Neural cell (in vitro differentiated cells): Measurements from ENCODE around the gene CAND1. TPM values are rescaled to one million over a fixed set of nuclear protein-coding genes. Genes with fewer than 3 reads are reported as not detected.

Experiments used
- H2AFZ ChIP-seq: fragments of 200-600, 300-800 bp; sonication (generic), shearing (Covaris generic); 2 replicates; pipeline ENCODE4 v1.6.0; 2014; ENCODE audit warnings: low read depth, mild to moderate bottlenecking, antibody characterized with exemption, low read length, moderate library complexity
- H3F3A ChIP-seq: fragments of 200-600 bp; shearing (Covaris generic); 2 replicates; pipeline ENCODE4 v1.6.1; 2016; ENCODE audit warnings: mild to moderate bottlenecking, moderate library complexity, mixed read lengths, antibody characterized with exemption, low read length; ENCODE audit not compliant: insufficient read depth, poor library complexity, severe bottlenecking
- H3K27ac ChIP-seq: fragments of 200-600, 300-800 bp; sonication (generic), shearing (Covaris generic); 2 replicates; pipeline ENCODE4 v1.5.1; 2014; ENCODE audit warnings: mild to moderate bottlenecking, low read length, moderate library complexity
- H3K27me3 ChIP-seq: fragments of 300-800, 200-600 bp; sonication (generic), shearing (Covaris generic); 2 replicates; pipeline ENCODE4 v1.6.0; 2014; ENCODE audit warnings: mild to moderate bottlenecking, low read depth, low read length, moderate library complexity; ENCODE audit not compliant: insufficient read depth
- H3K36me3 ChIP-seq: fragments of 300-800, 200-600 bp; sonication (generic), shearing (Covaris generic); 2 replicates; pipeline ENCODE4 v1.5.1; 2014; ENCODE audit warnings: mild to moderate bottlenecking, antibody characterized with exemption, low read length, moderate library complexity; ENCODE audit not compliant: insufficient read depth
- H3K4me2 ChIP-seq: fragments of 300-800, 200-600 bp; sonication (generic), shearing (Covaris generic); 2 replicates; pipeline ENCODE4 v1.6.0; 2014; ENCODE audit warnings: mild to moderate bottlenecking, low read length
- H3K4me3 ChIP-seq: fragments of 300-800, 200-600 bp; sonication (generic), shearing (Covaris generic); 2 replicates; pipeline ENCODE4 v1.5.1; 2014; ENCODE audit warnings: mild to moderate bottlenecking, low read length, moderate library complexity
- H3K79me2 ChIP-seq: fragments of 200-600 bp; shearing (Covaris generic); replicated peaks from 2 replicates; pipeline ENCODE4 v1.6.0; 2014; ENCODE audit warnings: mild to moderate bottlenecking, low read length, moderate library complexity; ENCODE audit not compliant: insufficient read depth
- H3K9ac ChIP-seq: fragments of 300-800, 200-600 bp; sonication (generic), shearing (Covaris generic); 2 replicates; pipeline ENCODE4 v1.6.1; 2016; ENCODE audit warnings: mild to moderate bottlenecking, low read length, mixed read lengths
- H3K9me2 ChIP-seq: fragments of 200-600 bp; shearing (Covaris generic); 2 replicates; pipeline ENCODE4 v1.6.1; 2016; ENCODE audit warnings: mild to moderate bottlenecking, low read length, mixed read lengths; ENCODE audit not compliant: insufficient read depth
- H3K9me3 ChIP-seq: fragments of 200-600, 300-800 bp; sonication (generic), shearing (Covaris generic); 2 replicates; pipeline ENCODE4 v1.6.1; 2016; ENCODE audit warnings: mild to moderate bottlenecking, mixed run types, low read length, moderate library complexity, mixed read lengths
- H4K20me1 ChIP-seq: fragments of 200-600 bp; shearing (Covaris generic); 2 replicates; pipeline ENCODE4 v1.6.1; 2016; ENCODE audit warnings: mild to moderate bottlenecking, mixed run types; ENCODE audit not compliant: insufficient read depth
- EP300 ChIP-seq: fragments of 450-650 bp; conservative IDR thresholded peaks from 2 replicates; pipeline ENCODE4 v1.6.1; 2014; ENCODE audit warnings: antibody characterized with exemption, mild to moderate bottlenecking, moderate library complexity; ENCODE audit not compliant: poor library complexity, severe bottlenecking
- EZH2 ChIP-seq: fragments of 200-600, 300-800 bp; shearing (Covaris generic), sonication (generic); IDR thresholded peaks from 2 replicates; pipeline ENCODE4 v1.6.1; 2014; ENCODE audit warnings: antibody characterized with exemption, low read length, borderline replicate concordance, mild to moderate bottlenecking; ENCODE audit not compliant: insufficient read depth, poor library complexity, severe bottlenecking
- MXI1 ChIP-seq: fragments of 450-650 bp; conservative IDR thresholded peaks from 2 replicates; pipeline ENCODE4 v1.6.1; 2014; ENCODE audit warnings: antibody characterized with exemption, mild to moderate bottlenecking; ENCODE audit not compliant: poor library complexity, severe bottlenecking
- POLR2AphosphoS5 ChIP-seq: IDR thresholded peaks from 2 replicates; pipeline ENCODE4 v1.6.1; 2012
- RAD21 ChIP-seq: fragments of 450-650 bp; conservative IDR thresholded peaks from 2 replicates; pipeline ENCODE4 v1.6.1; 2014; ENCODE audit warnings: antibody characterized with exemption, mild to moderate bottlenecking, moderate library complexity
- SMC3 ChIP-seq: fragments of 450-650 bp; conservative IDR thresholded peaks from 2 replicates; pipeline ENCODE4 v1.6.1; 2014; ENCODE audit warnings: antibody characterized with exemption, mild to moderate bottlenecking, moderate library complexity; ENCODE audit not compliant: poor library complexity
- TAF1 ChIP-seq: IDR thresholded peaks from 2 replicates; pipeline ENCODE4 v1.6.1; 2012; ENCODE audit warnings: low read depth
- polyA plus RNA-seq: library from polyadenylated mRNA; depleted of rRNA; stranded (reverse); fragments of >200 nt; gene quantifications from 2 replicates; pipeline ENCODE4 v1.2.3, GENCODE V29; 2014
- TF ChIP-seq, protein P1 (sequence below): IDR thresholded peaks from 2 replicates; pipeline ENCODE4 v1.6.1; 2012; ENCODE audit warnings: borderline replicate concordance
- TF ChIP-seq, protein P2 (sequence below): fragments of 450-650 bp; IDR thresholded peaks from 2 replicates; pipeline ENCODE4 v1.5.1; 2014; ENCODE audit warnings: antibody characterized with exemption, mild to moderate bottlenecking, moderate library complexity; ENCODE audit not compliant: poor library complexity, severe bottlenecking

Gene CAND1
- polyA plus RNA-seq, 1 donor from 2014 or later = 132 TPM

DNA sequence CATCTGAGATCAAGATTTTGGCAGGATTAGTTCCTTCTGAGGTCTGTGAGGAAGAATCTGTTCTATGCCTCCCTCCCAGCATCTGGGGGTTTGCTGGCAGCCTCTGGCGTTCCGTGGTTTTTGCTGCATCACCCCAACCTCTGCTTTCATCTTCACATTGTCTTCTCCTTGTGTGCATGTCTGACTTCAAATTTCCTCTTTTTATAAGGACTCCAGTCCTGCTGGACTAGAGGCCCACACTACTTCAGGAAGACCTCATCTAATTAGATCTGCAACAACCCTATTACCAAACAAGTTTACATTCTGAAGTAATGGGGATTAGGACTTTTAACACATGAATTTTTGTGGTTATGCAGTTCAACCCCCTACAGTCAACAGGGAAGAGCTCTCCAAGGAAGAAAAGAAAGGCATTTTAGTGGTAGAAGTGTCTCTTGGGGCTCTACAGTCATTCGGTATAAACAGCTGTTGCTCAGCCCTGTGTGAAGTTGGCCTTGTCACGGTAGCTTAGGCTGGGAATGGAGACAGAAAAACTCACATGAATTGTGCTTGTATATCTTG is 89.7 kb downstream of the CAND1 start:
- H2AFZ ChIP-seq = no peak overlapping the region
- H3K79me2 ChIP-seq = no peaks in the 10 kb centered on the region
- no peaks in the 10 kb centered on the region for H3K9me3 ChIP-seq
- no peak overlapping the region for H3K4me3 ChIP-seq
- no peaks in the 10 kb centered on the region for H3K27me3 ChIP-seq
- no peaks in the 10 kb centered on the region for H3K36me3 ChIP-seq
- H3K27ac ChIP-seq = no peak overlapping the region
- H3K4me2 ChIP-seq = no peak overlapping the region
- no peaks in the 10 kb centered on the region for H3K9me2 ChIP-seq
- H4K20me1 ChIP-seq = no peaks in the 10 kb centered on the region
- H3K9ac ChIP-seq = no peak overlapping the region
- no peaks in the 10 kb centered on the region for H3F3A ChIP-seq
- TF ChIP-seq, protein P1, sequence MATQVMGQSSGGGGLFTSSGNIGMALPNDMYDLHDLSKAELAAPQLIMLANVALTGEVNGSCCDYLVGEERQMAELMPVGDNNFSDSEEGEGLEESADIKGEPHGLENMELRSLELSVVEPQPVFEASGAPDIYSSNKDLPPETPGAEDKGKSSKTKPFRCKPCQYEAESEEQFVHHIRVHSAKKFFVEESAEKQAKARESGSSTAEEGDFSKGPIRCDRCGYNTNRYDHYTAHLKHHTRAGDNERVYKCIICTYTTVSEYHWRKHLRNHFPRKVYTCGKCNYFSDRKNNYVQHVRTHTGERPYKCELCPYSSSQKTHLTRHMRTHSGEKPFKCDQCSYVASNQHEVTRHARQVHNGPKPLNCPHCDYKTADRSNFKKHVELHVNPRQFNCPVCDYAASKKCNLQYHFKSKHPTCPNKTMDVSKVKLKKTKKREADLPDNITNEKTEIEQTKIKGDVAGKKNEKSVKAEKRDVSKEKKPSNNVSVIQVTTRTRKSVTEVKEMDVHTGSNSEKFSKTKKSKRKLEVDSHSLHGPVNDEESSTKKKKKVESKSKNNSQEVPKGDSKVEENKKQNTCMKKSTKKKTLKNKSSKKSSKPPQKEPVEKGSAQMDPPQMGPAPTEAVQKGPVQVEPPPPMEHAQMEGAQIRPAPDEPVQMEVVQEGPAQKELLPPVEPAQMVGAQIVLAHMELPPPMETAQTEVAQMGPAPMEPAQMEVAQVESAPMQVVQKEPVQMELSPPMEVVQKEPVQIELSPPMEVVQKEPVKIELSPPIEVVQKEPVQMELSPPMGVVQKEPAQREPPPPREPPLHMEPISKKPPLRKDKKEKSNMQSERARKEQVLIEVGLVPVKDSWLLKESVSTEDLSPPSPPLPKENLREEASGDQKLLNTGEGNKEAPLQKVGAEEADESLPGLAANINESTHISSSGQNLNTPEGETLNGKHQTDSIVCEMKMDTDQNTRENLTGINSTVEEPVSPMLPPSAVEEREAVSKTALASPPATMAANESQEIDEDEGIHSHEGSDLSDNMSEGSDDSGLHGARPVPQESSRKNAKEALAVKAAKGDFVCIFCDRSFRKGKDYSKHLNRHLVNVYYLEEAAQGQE = no peak
- TF ChIP-seq, protein P2, sequence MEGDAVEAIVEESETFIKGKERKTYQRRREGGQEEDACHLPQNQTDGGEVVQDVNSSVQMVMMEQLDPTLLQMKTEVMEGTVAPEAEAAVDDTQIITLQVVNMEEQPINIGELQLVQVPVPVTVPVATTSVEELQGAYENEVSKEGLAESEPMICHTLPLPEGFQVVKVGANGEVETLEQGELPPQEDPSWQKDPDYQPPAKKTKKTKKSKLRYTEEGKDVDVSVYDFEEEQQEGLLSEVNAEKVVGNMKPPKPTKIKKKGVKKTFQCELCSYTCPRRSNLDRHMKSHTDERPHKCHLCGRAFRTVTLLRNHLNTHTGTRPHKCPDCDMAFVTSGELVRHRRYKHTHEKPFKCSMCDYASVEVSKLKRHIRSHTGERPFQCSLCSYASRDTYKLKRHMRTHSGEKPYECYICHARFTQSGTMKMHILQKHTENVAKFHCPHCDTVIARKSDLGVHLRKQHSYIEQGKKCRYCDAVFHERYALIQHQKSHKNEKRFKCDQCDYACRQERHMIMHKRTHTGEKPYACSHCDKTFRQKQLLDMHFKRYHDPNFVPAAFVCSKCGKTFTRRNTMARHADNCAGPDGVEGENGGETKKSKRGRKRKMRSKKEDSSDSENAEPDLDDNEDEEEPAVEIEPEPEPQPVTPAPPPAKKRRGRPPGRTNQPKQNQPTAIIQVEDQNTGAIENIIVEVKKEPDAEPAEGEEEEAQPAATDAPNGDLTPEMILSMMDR = no peak
- TF ChIP-seq EP300 (no peak), MXI1 (no peak), SMC3 (no peak)

DNA sequence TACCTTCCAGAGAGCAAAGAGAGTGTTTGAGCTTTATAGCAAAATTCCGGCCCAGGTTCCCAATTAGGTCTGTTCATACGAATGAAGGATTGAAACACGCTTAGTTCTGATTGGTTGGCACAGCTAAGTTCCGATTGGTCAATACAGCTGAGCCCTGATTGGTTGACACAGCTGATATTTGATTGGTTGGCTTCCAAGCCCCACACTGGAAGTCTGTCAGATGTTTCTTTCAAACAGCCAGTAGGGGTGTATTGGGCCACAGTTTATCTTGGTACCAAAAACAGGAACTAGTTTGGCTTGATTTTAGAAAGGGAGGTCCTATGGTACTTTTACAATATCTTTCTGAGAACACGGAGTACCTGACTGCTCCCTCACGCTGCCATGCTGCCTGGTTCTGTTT is 93.4 kb downstream of the CAND1 start:
- TF ChIP-seq, protein P1 = no peak
- TF ChIP-seq TAF1 (no peak), EP300 (no peak), SMC3 (no peak), RAD21 (no peak), EZH2 (no peak), POLR2AphosphoS5 (no peak), MXI1 (no peak)
- TF ChIP-seq, protein P2 = no peak
- no peak overlapping the region for H2AFZ ChIP-seq
- no peaks in the 10 kb centered on the region for H3K79me2 ChIP-seq
- no peaks in the 10 kb centered on the region for H3K27me3 ChIP-seq
- H3K27ac ChIP-seq = no peak overlapping the region
- H3K36me3 ChIP-seq = no peaks in the 10 kb centered on the region
- H3F3A ChIP-seq = no peaks in the 10 kb centered on the region
- H3K4me2 ChIP-seq = no peak overlapping the region
- H3K9me2 ChIP-seq = no peaks in the 10 kb centered on the region
- H3K9me3 ChIP-seq = no peaks in the 10 kb centered on the region
- H3K4me3 ChIP-seq = no peak overlapping the region
- H3K9ac ChIP-seq = no peak overlapping the region
- no peaks in the 10 kb centered on the region for H4K20me1 ChIP-seq
